Hepatocyte (in vitro differentiated cells): ENCODE results near the gene TBXAS1. TPM values are rescaled to one million over a fixed set of nuclear protein-coding genes. Genes with fewer than 3 reads are reported as not detected.

ENCODE experiments used
- DNase-seq: peaks from one replicate; pipeline ENCODE4 v3.0.0-alpha.2; 2016; ENCODE audit warnings: low spot score
- H2AFZ ChIP-seq: fragments of 200-600 bp; sonication (generic); 2 replicates; pipeline ENCODE4 v1.6.0; 2016; ENCODE audit warnings: antibody characterized with exemption, mild to moderate bottlenecking
- H3K27ac ChIP-seq: fragments of 200-600 bp; sonication (generic); 2 replicates; pipeline ENCODE4 v1.5.1; 2016; ENCODE audit warnings: mild to moderate bottlenecking
- H3K27me3 ChIP-seq: fragments of 200-600 bp; sonication (generic); 2 replicates; pipeline ENCODE4 v1.6.1; 2016
- H3K36me3 ChIP-seq: fragments of 200-600 bp; sonication (generic); replicated peaks from 2 replicates; pipeline ENCODE4 v1.5.1; 2016; ENCODE audit warnings: low read depth; ENCODE audit not compliant: insufficient read depth
- H3K4me1 ChIP-seq: fragments of 200-600 bp; sonication (generic); 2 replicates; pipeline ENCODE4 v1.5.1; 2016; ENCODE audit warnings: mild to moderate bottlenecking, moderate library complexity; ENCODE audit not compliant: insufficient read depth
- H3K4me2 ChIP-seq: fragments of 200-600 bp; sonication (generic); 2 replicates; pipeline ENCODE4 v1.6.0; 2016
- H3K4me3 ChIP-seq: fragments of 200-600 bp; sonication (generic); 2 replicates; pipeline ENCODE4 v1.5.1; 2016; ENCODE audit warnings: mild to moderate bottlenecking
- H3K79me2 ChIP-seq: fragments of 200-600 bp; sonication (generic); 2 replicates; pipeline ENCODE4 v1.6.0; 2017; ENCODE audit warnings: mild to moderate bottlenecking
- H3K9me2 ChIP-seq: fragments of 200-600 bp; sonication (generic); replicated peaks from 2 replicates; pipeline ENCODE4 v1.6.0; 2017; ENCODE audit warnings: mild to moderate bottlenecking; ENCODE audit not compliant: insufficient read depth
- H3K9me3 ChIP-seq: fragments of 200-600 bp; sonication (generic); 2 replicates; pipeline ENCODE4 v1.5.1; 2016; ENCODE audit warnings: low read depth, mild to moderate bottlenecking
- H4K20me1 ChIP-seq: fragments of 200-600 bp; sonication (generic); 2 replicates; pipeline ENCODE4 v1.6.0; 2016; ENCODE audit warnings: mild to moderate bottlenecking; ENCODE audit not compliant: insufficient read depth, poor library complexity, severe bottlenecking
- CTCF ChIP-seq: fragments of 200-600 bp; sonication (generic); IDR thresholded peaks from 2 replicates; pipeline ENCODE4 v1.5.1; 2016; ENCODE audit warnings: antibody characterized with exemption, mild to moderate bottlenecking; ENCODE audit not compliant: poor library complexity
- EZH2 ChIP-seq: fragments of 200-600 bp; sonication (generic); IDR thresholded peaks from 2 replicates; pipeline ENCODE4 v1.6.1; 2016; ENCODE audit warnings: antibody characterized with exemption, mild to moderate bottlenecking, borderline replicate concordance
- EZH2phosphoT487 ChIP-seq: fragments of 200-600 bp; sonication (generic); IDR thresholded peaks from one replicate; pipeline ENCODE4 v1.6.1; 2018; ENCODE audit warnings: antibody characterized with exemption, mild to moderate bottlenecking, low read depth, moderate library complexity; ENCODE audit not compliant: unreplicated experiment, severe bottlenecking
- WGBS: methylation state at CpG from one replicate; pipeline ENCODE4 v1.1.6; 2016; ENCODE audit warnings: low lambda C conversion rate; ENCODE audit errors: missing lambda C conversion rate; 5-methylcytosine and 5-hydroxymethylcytosine counted together
- polyA plus RNA-seq: library from polyadenylated mRNA; unstranded; fragments of >200 nt; fragmentation: Nextera tagmentation; extraction: Ambion mirVana; gene quantifications from 2 replicates; pipeline ENCODE4 v1.2.1, GENCODE V29; 2016
- total RNA-seq: library from RNA; depleted of rRNA; stranded (reverse); fragments of >200 nt; gene quantifications from 2 replicates; pipeline ENCODE4 v1.2.3, GENCODE V29; 2014

Gene TBXAS1
- total and polyA plus RNA-seq, 2 experiments from 2014 or later, result 3.9 to 11.5 TPM

GRCh38 chr7:139972029-139972428 is 143.0 kb downstream of the TBXAS1 start:
- Histone ChIP-seq H3K9me3 (no peaks in the 10 kb centered on the region), H3K9me2 (no peaks in the 10 kb centered on the region), H3K4me3 (no peak overlapping the region), H3K4me2 (no peak overlapping the region), H2AFZ (no peak overlapping the region), H4K20me1 (no peaks in the 10 kb centered on the region), H3K27ac (no peak overlapping the region), H3K36me3 (no peaks in the 10 kb centered on the region), H3K4me1 (no peaks in the 10 kb centered on the region), H3K79me2 (no peaks in the 10 kb centered on the region), H3K27me3 (no peaks in the 10 kb centered on the region)
- no peak for DNase-seq
- TF ChIP-seq CTCF (no peak), EZH2 (no peak), EZH2phosphoT487 (no peak)

GRCh38 chr7:139973101-139974050 is 144.3 kb downstream of the TBXAS1 start:
- Histone ChIP-seq H4K20me1 (no peaks in the 10 kb centered on the region), H3K4me1 (no peaks in the 10 kb centered on the region), H3K79me2 (no peaks in the 10 kb centered on the region), H3K9me2 (no peaks in the 10 kb centered on the region), H3K4me3 (no peak overlapping the region), H2AFZ (no peak overlapping the region), H3K27me3 (no peaks in the 10 kb centered on the region), H3K9me3 (no peaks in the 10 kb centered on the region), H3K36me3 (no peaks in the 10 kb centered on the region), H3K4me2 (no peak overlapping the region), H3K27ac (no peak overlapping the region)
- 66% methylated on average over 11 of the region's 11 CpGs for WGBS
- DNase-seq, result no peak
- no peak for TF ChIP-seq CTCF
- TF ChIP-seq EZH2, result no peak
- no peak for TF ChIP-seq EZH2phosphoT487

- no peak overlapping the region for H3K4me3 ChIP-seq
- H3K27me3 ChIP-seq, result no peaks in the 10 kb centered on the region
- H2AFZ ChIP-seq, result no peak overlapping the region
- no peak overlapping the region for H3K4me2 ChIP-seq
- 95% methylated on average over 13 of the region's 13 CpGs for WGBS
- H3K4me1 ChIP-seq, result no peaks in the 10 kb centered on the region
- DNase-seq, result no peak
- no peaks in the 10 kb centered on the region for H3K9me3 ChIP-seq
- TF ChIP-seq EZH2phosphoT487, result no peak
- no peak for TF ChIP-seq EZH2
- no peak for TF ChIP-seq CTCF
- no peaks in the 10 kb centered on the region for H4K20me1 ChIP-seq
- no peaks in the 10 kb centered on the region for H3K36me3 ChIP-seq
- no peaks in the 10 kb centered on the region for H3K9me2 ChIP-seq
- no peaks in the 10 kb centered on the region for H3K79me2 ChIP-seq
- H3K27ac ChIP-seq, result no peak overlapping the region
These were observed 145.2 kb downstream of the TBXAS1 start for GRCh38 chr7:139974179-139974811.
